GM19043 (cell line): ENCODE data around the gene FYB1.

ENCODE experiments used
- ATAC-seq: cut with Tn5 transposase; IDR thresholded peaks from one replicate; pipeline ENCODE4 v1.9.1; 2021; ENCODE audit warnings: low read depth; ENCODE audit not compliant: unreplicated experiment

The FYB1 gene

DNA sequence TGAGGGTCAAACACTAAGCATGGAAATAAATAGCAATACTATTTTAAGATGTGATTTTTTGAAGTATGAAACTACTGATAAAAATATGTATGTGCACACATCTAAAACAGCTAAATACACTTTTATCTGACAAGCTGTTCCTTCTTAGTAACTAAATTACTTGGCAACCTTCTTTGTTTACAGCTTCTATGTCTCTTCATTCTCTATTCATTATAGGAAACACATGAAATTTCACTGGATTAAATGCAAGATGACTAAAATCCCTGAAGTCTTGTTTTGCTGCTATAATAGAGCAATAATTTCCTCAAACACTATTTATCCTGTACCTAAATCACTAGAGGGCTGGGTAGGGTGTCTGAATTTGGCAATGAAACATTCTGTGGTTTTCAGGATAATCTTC lies 156.8 kb downstream of the FYB1 start:
- ATAC-seq = no peak

- ATAC-seq = no peak
Observed at GRCh38 chr5:39062104-39062503, 157.3 kb downstream of the FYB1 start.

GRCh38 chr5:39059064-39059463 lies 160.3 kb downstream of the FYB1 start:
- ATAC-seq = no peak

GRCh38 chr5:39058178-39058921 lies 161.0 kb downstream of the FYB1 start:
- peak; percentile 72 for ATAC-seq

GRCh38 chr5:39057734-39058133 lies 161.6 kb downstream of the FYB1 start:
- peak; percentile 55 for ATAC-seq

DNA sequence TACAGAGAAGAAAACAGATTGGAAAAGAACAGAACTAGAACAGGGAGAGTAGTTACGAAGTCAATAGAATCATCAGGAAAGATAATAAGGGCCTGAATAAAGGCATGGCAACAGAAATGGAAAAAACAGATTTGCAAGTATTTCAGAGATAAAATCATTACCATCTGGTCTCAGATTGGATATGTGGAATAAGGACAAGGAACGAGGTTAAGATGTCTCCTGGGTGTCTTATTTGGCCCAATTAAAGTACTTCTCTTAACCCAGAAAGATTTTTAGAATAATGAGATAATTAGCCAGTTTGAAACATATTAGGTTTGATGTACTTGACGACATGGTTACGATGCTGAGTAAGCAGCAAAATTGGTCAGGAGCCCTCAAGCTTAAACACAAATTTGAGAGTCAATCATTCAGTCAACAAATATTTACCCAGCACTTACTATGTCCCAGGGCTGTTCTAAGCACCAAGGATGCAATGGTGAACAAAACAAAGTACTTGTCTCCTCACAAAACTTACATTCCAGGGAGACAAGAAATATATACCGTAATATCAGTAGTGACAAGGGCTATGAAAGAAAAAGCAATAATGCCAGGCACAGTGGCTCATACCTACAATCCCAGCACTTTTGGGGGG lies 163.5 kb downstream of the FYB1 start:
- ATAC-seq = no peak
